ENCODE measurements around the gene NAA20. TPM values are rescaled to one million over a fixed set of nuclear protein-coding genes. Genes with fewer than 3 reads are reported as not detected.

The NAA20 gene
- polyA plus RNA-seq, 1 donor (not counting 4 experiments of a cell fraction or from before 2014, with no cell fraction given), result 204 TPM

DNA sequence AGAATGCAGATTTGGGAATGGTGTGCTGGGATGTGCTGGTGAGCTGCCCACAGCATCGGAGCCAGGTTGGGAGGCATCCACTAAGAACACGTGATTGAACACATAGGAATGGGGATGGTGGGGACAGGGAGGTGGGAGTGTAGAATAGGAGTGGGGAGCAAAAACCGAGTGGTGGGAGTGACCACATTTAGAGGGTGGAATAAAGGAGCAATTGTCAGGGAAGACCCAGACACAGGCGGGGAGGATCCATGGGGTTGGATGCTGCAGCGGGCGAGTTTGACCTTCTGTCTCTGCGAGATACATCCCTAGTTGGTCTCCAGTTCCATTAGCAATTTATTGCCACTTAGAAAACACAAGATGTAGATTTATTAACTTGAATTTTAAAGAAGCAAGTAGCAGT is 4.7 kb downstream of the NAA20 start:
- H3K27ac ChIP-seq (ENCODE audit: control insufficient read depth, insufficient read depth, low read length), result no peak overlapping the region
- peaks cover 8 to 34% of the 10 kb centered on the region in 2 experiments for H3K36me3 ChIP-seq (ENCODE audit: control insufficient read depth in 2 of 2, extremely low read depth in 1 of 2, insufficient read depth in 2 of 2, low read length in 2 of 2)
- peaks cover 2% of the 10 kb centered on the region for H3K9me1 ChIP-seq (ENCODE audit: control insufficient read depth, extremely low read depth, insufficient read depth, low read length)
- no peak overlapping the region for H2AFZ ChIP-seq (ENCODE audit: control insufficient read depth, low read length)
- no peaks in the 10 kb centered on the region for H4K20me1 ChIP-seq (ENCODE audit: control insufficient read depth, extremely low read depth, insufficient read depth, low read length)
- H3K4me1 ChIP-seq (ENCODE audit: control insufficient read depth, extremely low read depth, insufficient read depth, low read length), result peaks cover 19% of the 10 kb centered on the region
- no peak overlapping the region for H3K9ac ChIP-seq (ENCODE audit: control insufficient read depth, extremely low read depth, insufficient read depth, low read length)
- DNase-seq (ENCODE audit: low read depth, low spot score) (no peak), FAIRE-seq (no peak)
- no peaks in the 10 kb centered on the region for H3K9me3 ChIP-seq (ENCODE audit: control insufficient read depth, low read depth, low read length)
- no peak overlapping the region for H3K4me2 ChIP-seq (ENCODE audit: control insufficient read depth, extremely low read depth, insufficient read depth, low read depth, low read length)
- no peak overlapping the region for H3K4me3 ChIP-seq (ENCODE audit: control insufficient read depth in 2 of 3, extremely low read depth in 1 of 3, insufficient read depth in 2 of 3, low read depth in 1 of 3, low read length in 3 of 3)
- no peak for TF ChIP-seq EZH2 (IDR thresholded peaks at IDR 0.05; ENCODE audit: low read length)
- TF ChIP-seq, protein P1, sequence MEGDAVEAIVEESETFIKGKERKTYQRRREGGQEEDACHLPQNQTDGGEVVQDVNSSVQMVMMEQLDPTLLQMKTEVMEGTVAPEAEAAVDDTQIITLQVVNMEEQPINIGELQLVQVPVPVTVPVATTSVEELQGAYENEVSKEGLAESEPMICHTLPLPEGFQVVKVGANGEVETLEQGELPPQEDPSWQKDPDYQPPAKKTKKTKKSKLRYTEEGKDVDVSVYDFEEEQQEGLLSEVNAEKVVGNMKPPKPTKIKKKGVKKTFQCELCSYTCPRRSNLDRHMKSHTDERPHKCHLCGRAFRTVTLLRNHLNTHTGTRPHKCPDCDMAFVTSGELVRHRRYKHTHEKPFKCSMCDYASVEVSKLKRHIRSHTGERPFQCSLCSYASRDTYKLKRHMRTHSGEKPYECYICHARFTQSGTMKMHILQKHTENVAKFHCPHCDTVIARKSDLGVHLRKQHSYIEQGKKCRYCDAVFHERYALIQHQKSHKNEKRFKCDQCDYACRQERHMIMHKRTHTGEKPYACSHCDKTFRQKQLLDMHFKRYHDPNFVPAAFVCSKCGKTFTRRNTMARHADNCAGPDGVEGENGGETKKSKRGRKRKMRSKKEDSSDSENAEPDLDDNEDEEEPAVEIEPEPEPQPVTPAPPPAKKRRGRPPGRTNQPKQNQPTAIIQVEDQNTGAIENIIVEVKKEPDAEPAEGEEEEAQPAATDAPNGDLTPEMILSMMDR (optimal IDR thresholded peaks at IDR 0.05 in 1 of 3, IDR thresholded peaks at IDR 0.05 in 1 of 3, conservative IDR thresholded peaks at IDR 0.05 in 1 of 3; ENCODE audit: extremely low read depth in 1 of 3, insufficient read depth in 2 of 3, low read length in 3 of 3), result no peak
- dilution Hi-C loops (cut with MboI; ENCODE audit: extremely low pct_ligation_motif_present, low sequenced_read_pairs), result no loop called here
- no peaks in the 10 kb centered on the region for H3K27me3 ChIP-seq (ENCODE audit: control insufficient read depth, extremely low read depth, insufficient read depth, low read length)
- peaks cover 95% of the 10 kb centered on the region for H3K79me2 ChIP-seq (ENCODE audit: control insufficient read depth, insufficient read depth, low read length)

DNA sequence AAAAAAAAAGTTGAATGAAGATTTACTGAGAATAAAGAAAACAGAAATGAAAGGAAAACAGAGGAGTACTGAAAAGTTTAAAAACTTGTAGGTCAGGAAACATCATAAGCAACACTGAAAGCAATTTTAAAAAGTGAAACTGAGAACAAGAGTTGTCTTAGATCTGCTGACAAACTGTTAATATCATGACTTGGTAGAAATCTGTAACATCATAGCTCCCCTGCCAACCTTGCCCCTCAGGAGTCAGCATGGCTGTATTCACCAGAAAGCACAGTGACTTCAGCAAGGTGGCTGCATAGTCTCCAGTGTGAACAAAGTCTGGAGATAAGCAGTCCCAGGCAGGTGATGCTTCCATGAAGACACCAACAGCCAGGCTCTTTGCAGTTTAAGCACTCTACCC is 5.3 kb downstream of the NAA20 start:
- FAIRE-seq (no peak), DNase-seq (ENCODE audit: low read depth, low spot score) (no peak)
- Histone ChIP-seq H3K9me3 (ENCODE audit: control insufficient read depth, low read depth, low read length) (no peaks in the 10 kb centered on the region), H3K27me3 (ENCODE audit: control insufficient read depth, extremely low read depth, insufficient read depth, low read length) (no peaks in the 10 kb centered on the region), H3K4me2 (ENCODE audit: control insufficient read depth, extremely low read depth, insufficient read depth, low read depth, low read length) (no peak overlapping the region), H3K4me1 (ENCODE audit: control insufficient read depth, extremely low read depth, insufficient read depth, low read length) (peaks cover 19% of the 10 kb centered on the region), H2AFZ (ENCODE audit: control insufficient read depth, low read length) (no peak overlapping the region), H3K9ac (ENCODE audit: control insufficient read depth, extremely low read depth, insufficient read depth, low read length) (no peak overlapping the region), H3K36me3 (ENCODE audit: control insufficient read depth in 2 of 2, extremely low read depth in 1 of 2, insufficient read depth in 2 of 2, low read length in 2 of 2) (peaks cover 9 to 37% of the 10 kb centered on the region in 2 experiments), H3K79me2 (ENCODE audit: control insufficient read depth, insufficient read depth, low read length) (peaks cover 98% of the 10 kb centered on the region), H3K9me1 (ENCODE audit: control insufficient read depth, extremely low read depth, insufficient read depth, low read length) (peaks cover 2% of the 10 kb centered on the region), H3K27ac (ENCODE audit: control insufficient read depth, insufficient read depth, low read length) (no peak overlapping the region), H3K4me3 (ENCODE audit: control insufficient read depth in 2 of 3, extremely low read depth in 1 of 3, insufficient read depth in 2 of 3, low read depth in 1 of 3, low read length in 3 of 3) (no peak overlapping the region), H4K20me1 (ENCODE audit: control insufficient read depth, extremely low read depth, insufficient read depth, low read length) (no peaks in the 10 kb centered on the region)
- dilution Hi-C loops (cut with MboI; ENCODE audit: extremely low pct_ligation_motif_present, low sequenced_read_pairs), result no loop called here
- TF ChIP-seq EZH2 (IDR thresholded peaks at IDR 0.05; ENCODE audit: low read length), result no peak
- TF ChIP-seq, protein P1 (optimal IDR thresholded peaks at IDR 0.05 in 1 of 3, IDR thresholded peaks at IDR 0.05 in 1 of 3, conservative IDR thresholded peaks at IDR 0.05 in 1 of 3; ENCODE audit: extremely low read depth in 1 of 3, insufficient read depth in 2 of 3, low read length in 3 of 3), result no peak
